H1 (cell line): ENCODE results near the gene TLR10. TPM values are rescaled to one million over a fixed set of nuclear protein-coding genes. Genes with fewer than 3 reads are reported as not detected.

ENCODE experiments used
- CTCF ChIA-PET: fragments of 300-600 bp; sonication (Branson Sonifier 250); formaldehyde crosslinking; loops from one replicate; lab custom pipeline; 2021; ENCODE audit not compliant: partially characterized antibody; lab: Charles Lee
- POLR2A ChIA-PET: fragments of 300-600 bp; sonication (Branson Sonifier 250); formaldehyde crosslinking; loops from one replicate; lab custom pipeline; 2021; ENCODE audit warnings: inconsistent platforms; ENCODE audit not compliant: partially characterized antibody; lab: Charles Lee
- DNase-seq, 2 experiments: peaks; one replicate each; pipeline versions ENCODE4 v3.0.0 to v3.0.0-alpha.2; 2010 to 2022; ENCODE audit warnings: low spot score in 2 of 2, low read depth in 1 of 2, mixed read lengths in 1 of 2
- FAIRE-seq: peaks from 2 replicates; lab custom pipeline; 2011; peaks lifted over from hg19 to GRCh38; lab: Jason Lieb, UNC
- H2AFZ ChIP-seq: 2 replicates; pipeline ENCODE4 v1.8.1; 2012; ENCODE audit warnings: low read length, inconsistent platforms
- H2AK5ac ChIP-seq: 2 replicates; pipeline ENCODE4 v1.6.1; 2013; ENCODE audit warnings: low read depth, low read length
- H2BK120ac ChIP-seq: replicated peaks from 2 replicates; pipeline ENCODE3; 2013; ENCODE audit warnings: low read depth, low read length, inconsistent platforms
- H2BK12ac ChIP-seq: 2 replicates; pipeline ENCODE4 v1.6.1; 2013; ENCODE audit warnings: low read depth, low read length
- H2BK15ac ChIP-seq: 2 replicates; pipeline ENCODE4 v1.6.1; 2013; ENCODE audit warnings: low read length
- H2BK20ac ChIP-seq: 2 replicates; pipeline ENCODE4 v1.6.1; 2013; ENCODE audit warnings: low read length
- H2BK5ac ChIP-seq: 2 replicates; pipeline ENCODE4 v1.6.1; 2013; ENCODE audit warnings: low read depth, low read length
- H3K14ac ChIP-seq: 2 replicates; pipeline ENCODE4 v1.6.1; 2013; ENCODE audit warnings: inconsistent platforms; ENCODE audit not compliant: insufficient read length
- H3K18ac ChIP-seq: 2 replicates; pipeline ENCODE4 v1.6.1; 2013; ENCODE audit warnings: low read length; ENCODE audit errors: extremely low read depth
- H3K23ac ChIP-seq: 2 replicates; pipeline ENCODE4 v1.6.1; 2013; ENCODE audit warnings: inconsistent platforms; ENCODE audit not compliant: insufficient read length
- H3K23me2 ChIP-seq: 2 replicates; pipeline ENCODE4 v1.6.1; 2013; ENCODE audit warnings: low read depth, low read length
- H3K27ac ChIP-seq: 2 replicates; pipeline ENCODE4 v1.6.1; 2011; ENCODE audit warnings: low read depth, low read length, inconsistent platforms
- H3K27me3 ChIP-seq, 4 experiments: replicated peaks in 1 of 4; 1 replicate in 1 of 4; 2 replicates in 3 of 4; pipeline versions ENCODE4 v1.6.1 to v1.8.1; 2011 to 2013; ENCODE audit warnings: low read length in 3 of 4, mild to moderate bottlenecking in 3 of 4, inconsistent platforms in 2 of 4, mixed read lengths in 2 of 4, moderate library complexity in 1 of 4; ENCODE audit not compliant: control insufficient read depth in 3 of 4, insufficient read depth in 3 of 4; ENCODE audit errors: extremely low read depth in 1 of 4
- H3K36me3 ChIP-seq, 4 experiments: 2 replicates each; pipeline versions ENCODE4 v1.6.1 to v1.8.1; 2011 to 2013; ENCODE audit warnings: mild to moderate bottlenecking in 4 of 4, low read length in 3 of 4, moderate library complexity in 2 of 4, control low read depth in 1 of 4, inconsistent platforms in 1 of 4; ENCODE audit not compliant: insufficient read depth in 4 of 4, control insufficient read depth in 2 of 4
- H3K4ac ChIP-seq: replicated peaks from 2 replicates; pipeline ENCODE3; 2013; ENCODE audit warnings: low read length, low read depth, mixed read lengths, inconsistent platforms; ENCODE audit not compliant: insufficient read length
- H3K4me1 ChIP-seq, 4 experiments: replicated peaks in 1 of 4; 1 replicate in 1 of 4; 2 replicates in 3 of 4; pipeline versions ENCODE4 v1.6.1 to v1.8.1; 2011 to 2013; ENCODE audit warnings: low read length in 3 of 4, inconsistent platforms in 2 of 4, mixed read lengths in 1 of 4; ENCODE audit not compliant: insufficient read depth in 4 of 4, control insufficient read depth in 3 of 4
- H3K4me2 ChIP-seq, 2 experiments: 2 replicates each; pipeline versions ENCODE4 v1.6.1 to v1.8.1; 2011 to 2013; ENCODE audit warnings: low read depth in 2 of 2, low read length in 2 of 2, control low read depth in 1 of 2, inconsistent platforms in 1 of 2, mild to moderate bottlenecking in 1 of 2; ENCODE audit not compliant: insufficient read depth in 1 of 2
- H3K4me3 ChIP-seq, 4 experiments: fragments of 200-600, 300-600 bp in 1 of 4; sonication (generic), shearing (Covaris generic), sonication (Bioruptor Twin) in 1 of 4; 2 replicates each; pipeline versions ENCODE4 v1.5.1 to v1.8.1; 2011 to 2016; ENCODE audit warnings: low read length in 4 of 4, low read depth in 3 of 4, control low read depth in 2 of 4, inconsistent platforms in 2 of 4, mild to moderate bottlenecking in 2 of 4, mixed read lengths in 1 of 4, moderate library complexity in 1 of 4; ENCODE audit not compliant: insufficient read depth in 2 of 4; ENCODE audit errors: extremely low read depth in 1 of 4
- H3K56ac ChIP-seq: replicated peaks from 2 replicates; pipeline ENCODE3; 2013; ENCODE audit warnings: low read depth, mild to moderate bottlenecking, mixed read lengths, low read length, inconsistent platforms; ENCODE audit not compliant: insufficient read length
- H3K79me1 ChIP-seq: 2 replicates; pipeline ENCODE4 v1.6.1; 2013; ENCODE audit warnings: low read depth, low read length, control low read depth
- H3K79me2 ChIP-seq, 2 experiments: 2 replicates each; pipeline versions ENCODE4 v1.6.1 to v1.8.1; 2012 to 2013; ENCODE audit warnings: low read length in 2 of 2, mild to moderate bottlenecking in 2 of 2, inconsistent platforms in 1 of 2; ENCODE audit not compliant: insufficient read depth in 2 of 2, control insufficient read depth in 1 of 2
- H3K9ac ChIP-seq, 4 experiments: replicated peaks in 1 of 4; 1 replicate in 1 of 4; 2 replicates in 3 of 4; pipeline versions ENCODE4 v1.6.1 to v1.8.1; 2011 to 2013; ENCODE audit warnings: low read depth in 3 of 4, low read length in 3 of 4, control low read depth in 2 of 4, mild to moderate bottlenecking in 2 of 4, moderate library complexity in 2 of 4, inconsistent platforms in 1 of 4; ENCODE audit errors: extremely low read depth in 1 of 4
- H3K9me3 ChIP-seq, 2 experiments: 2 replicates each; pipeline versions ENCODE4 v1.6.1 to v1.8.1; 2012 to 2013; ENCODE audit warnings: mild to moderate bottlenecking in 2 of 2, moderate library complexity in 2 of 2, control low read depth in 1 of 2, inconsistent platforms in 1 of 2, low read depth in 1 of 2, low read length in 1 of 2, mixed read lengths in 1 of 2; ENCODE audit not compliant: insufficient read depth in 2 of 2
- H4K20me1 ChIP-seq, 2 experiments: replicated peaks in 1 of 2; 2 replicates each; pipeline versions ENCODE3 to v1.8.1; 2011 to 2013; ENCODE audit warnings: inconsistent platforms in 2 of 2, low read length in 2 of 2, mild to moderate bottlenecking in 1 of 2; ENCODE audit not compliant: insufficient read depth in 2 of 2, control insufficient read depth in 1 of 2
- H4K5ac ChIP-seq: 2 replicates; pipeline ENCODE4 v1.6.1; 2013; ENCODE audit warnings: low read length, low read depth, mixed read lengths, inconsistent platforms; ENCODE audit not compliant: insufficient read length
- H4K8ac ChIP-seq: 2 replicates; pipeline ENCODE4 v1.8.0; 2013; ENCODE audit warnings: mild to moderate bottlenecking, moderate library complexity, low read length, inconsistent platforms; ENCODE audit not compliant: insufficient read depth; ENCODE audit errors: extremely low read depth
- H4K91ac ChIP-seq: replicated peaks from 2 replicates; pipeline ENCODE3; 2013; ENCODE audit warnings: low read length, mixed read lengths, inconsistent platforms; ENCODE audit not compliant: insufficient read length
- ASH2L ChIP-seq: fragments of 200-600, 300-600 bp; sonication (generic); IDR thresholded peaks from one replicate; pipeline ENCODE4 v1.7.1; 2017; ENCODE audit warnings: low read length
- EGR1 ChIP-seq: IDR thresholded peaks from 2 replicates; pipeline ENCODE4 v1.6.1; 2011; ENCODE audit warnings: low read depth, low read length, borderline replicate concordance
- TAF1 ChIP-seq: IDR thresholded peaks from 2 replicates; pipeline ENCODE4 v1.6.1; 2011; ENCODE audit warnings: mild to moderate bottlenecking, low read depth, low read length
- WGBS, 2 experiments: shearing (Covaris generic) in 1 of 2; methylation state at CpG; one replicate each; pipeline versions ENCODE4 v1.1.6 to v1.1.7; 2013 to 2015; ENCODE audit warnings: low lambda C conversion rate in 2 of 2, mixed read lengths in 2 of 2, inconsistent platforms in 1 of 2, low coverage in 1 of 2, missing lambda C conversion rate in 1 of 2; ENCODE audit not compliant: insufficient replicate concordance in 2 of 2, insufficient coverage in 1 of 2, insufficient read length in 1 of 2; ENCODE audit errors: extremely low coverage in 1 of 2, missing lambda C conversion rate in 1 of 2; 5-methylcytosine and 5-hydroxymethylcytosine counted together
- polyA plus RNA-seq, 7 experiments: library from polyadenylated mRNA; depleted of rRNA in 3 of 7; stranded (reverse) in 5 of 7; unstranded in 2 of 7; fragments of >200 nt in 5 of 7; fragments of 200-250 nt in 2 of 7; gene quantifications; 1 replicate in 5 of 7; 2 replicates in 1 of 7; 4 replicates in 1 of 7; pipeline versions ENCODE4 v1.2.1 to v1.2.3, GENCODE V29; 2011 to 2013; ENCODE audit warnings: missing spikeins in 2 of 7, mixed read lengths in 2 of 7
- total RNA-seq: library from RNA; stranded (reverse); fragmentation: NEBNext Ultra II Directional; extraction: Animal tissue kit (Norgen Biotek cat#: 25700); gene quantifications from 2 replicates; pipeline ENCODE4 v1.2.1, GENCODE V29; 2021

Gene TLR10
- total and polyA plus RNA-seq, 2 of the 8 experiments (the other 6 are each of a cell fraction or from before 2014, with no cell fraction given) = not detected

- peak overlapping the region; percentile 97 for H2BK5ac ChIP-seq
- peak overlapping the region; percentile 75 for H2BK120ac ChIP-seq
- peaks cover 0 to 9% of the 10 kb centered on the region in 2 experiments for H4K20me1 ChIP-seq
- H3K9ac ChIP-seq = peak overlapping the region in 2 of 4 experiments; percentile 42 to 80; a peak in 4 of 7 replicates
- no peaks in the 10 kb centered on the region for H3K36me3 ChIP-seq
- H3K79me2 ChIP-seq = no peaks in the 10 kb centered on the region
- peak overlapping the region; percentile 100 for H2BK15ac ChIP-seq
- peak; percentile 68 to 88 for DNase-seq
- POLR2A ChIA-PET = no interaction called here
- peak overlapping the region; percentile 97 for H3K4ac ChIP-seq
- peak overlapping the region; percentile 99 for H3K56ac ChIP-seq
- H3K27me3 ChIP-seq = no peaks in the 10 kb centered on the region; a peak in 1 of 7 replicates
- H3K23me2 ChIP-seq = peaks cover 14% of the 10 kb centered on the region
- H3K4me2 ChIP-seq = peak overlapping the region; percentile 68 to 88
- H3K27ac ChIP-seq = peak overlapping the region; percentile 16; the same call in 1 of the 2 replicates
- H3K9me3 ChIP-seq = no peaks in the 10 kb centered on the region
- peak overlapping the region; percentile 7 to 31 (median 18); a peak in 4 of 8 replicates for H3K4me3 ChIP-seq
- H2BK20ac ChIP-seq = peak overlapping the region; percentile 99
- CTCF ChIA-PET = no interaction called here
- peak overlapping the region; percentile 100 for H2BK12ac ChIP-seq
- peaks cover 0 to 9% (median 7%) of the 10 kb centered on the region in 4 experiments; a peak in 6 of 7 replicates for H3K4me1 ChIP-seq
- no peaks in the 10 kb centered on the region for H3K79me1 ChIP-seq
- peak overlapping the region; percentile 100 for H2AK5ac ChIP-seq
- peak overlapping the region; percentile 91; the same call in 1 of the 2 replicates for H2AFZ ChIP-seq
- H3K14ac ChIP-seq = no peak overlapping the region
- no peak overlapping the region for H3K23ac ChIP-seq
- H4K5ac ChIP-seq = no peak overlapping the region
- peak; percentile 66 for FAIRE-seq
- WGBS, 2 experiments = 29 to 100% methylated on average over 1 to 19 of the region's 19 CpGs
- no peak overlapping the region for H4K8ac ChIP-seq
- peak overlapping the region; percentile 96 for H4K91ac ChIP-seq
- H3K18ac ChIP-seq = peak overlapping the region; percentile 96
- TF ChIP-seq TAF1 = peak; percentile 70
- peak; percentile 43; the same call in 1 of the 2 replicates for TF ChIP-seq EGR1
- TF ChIP-seq ASH2L = peak; percentile 87
These were observed 29.6 kb downstream of the TLR10 start for GRCh38 chr4:38752941-38753806.
